IMR-90 (cell line): Measurements from ENCODE around the gene CCDC146. TPM values are rescaled to one million over a fixed set of nuclear protein-coding genes. Genes with fewer than 3 reads are reported as not detected.
A peak's percentile ranks its signal among the peaks of the same experiment; 100 is the strongest.

ENCODE experiments used
- ATAC-seq: fragments of 200-7000 bp; cut with Tn5 transposase; 2 replicates; pipeline ENCODE4 v1.9.1; 2020; ENCODE audit warnings: low read depth, mild to moderate bottlenecking, moderate library complexity
- BruUV-seq: library from RNA; stranded (reverse); fragments of 400-500 nt; replicated peaks from 2 replicates; lab custom pipeline; 2021; lab: Mats Ljungman, UMichigan
- CTCF ChIA-PET: fragments of 300-600 bp; formaldehyde crosslinking; extraction: SDS; loops from one replicate; lab custom pipeline; 2021; ENCODE audit warnings: antibody characterized with exemption; lab: Yijun Ruan, JAX
- POLR2A ChIA-PET: fragments of 300-600 bp; sonication (Branson Sonifier 250); formaldehyde crosslinking; loops from one replicate; lab custom pipeline; 2022; ENCODE audit warnings: antibody characterized with exemption; ENCODE audit not compliant: unreplicated experiment; lab: Charles Lee
- DNase-seq: peaks from one replicate; pipeline ENCODE4 v3.0.0; 2013
- H2AFZ ChIP-seq: replicated peaks from 2 replicates; pipeline ENCODE3; 2013; ENCODE audit warnings: low read length, mild to moderate bottlenecking; ENCODE audit not compliant: poor library complexity
- H2AK5ac ChIP-seq: 2 replicates; pipeline ENCODE4 v1.6.1; 2013; ENCODE audit warnings: low read depth, low read length, inconsistent platforms
- H2AK9ac ChIP-seq: replicated peaks from 2 replicates; pipeline ENCODE3; 2013; ENCODE audit warnings: mild to moderate bottlenecking, low read depth, low read length, moderate library complexity; ENCODE audit not compliant: poor library complexity
- H2BK120ac ChIP-seq: 2 replicates; pipeline ENCODE4 v1.6.1; 2013; ENCODE audit warnings: low read depth, low read length, inconsistent platforms
- H2BK15ac ChIP-seq: 3 replicates; pipeline ENCODE4 v1.6.1; 2013; ENCODE audit warnings: low read depth, low read length, inconsistent platforms
- H2BK20ac ChIP-seq: 2 replicates; pipeline ENCODE4 v1.6.1; 2013; ENCODE audit warnings: low read depth, mild to moderate bottlenecking, inconsistent platforms, low read length, moderate library complexity
- H2BK5ac ChIP-seq: 2 replicates; pipeline ENCODE4 v1.6.1; 2013; ENCODE audit warnings: mild to moderate bottlenecking, low read depth, low read length, inconsistent platforms; ENCODE audit not compliant: poor library complexity, severe bottlenecking
- H3K14ac ChIP-seq: replicated peaks from 2 replicates; pipeline ENCODE4 v1.6.1; 2013; ENCODE audit warnings: low read depth, low read length, inconsistent platforms
- H3K18ac ChIP-seq: 2 replicates; pipeline ENCODE4 v1.6.1; 2013; ENCODE audit warnings: low read depth, low read length, control low read depth
- H3K23ac ChIP-seq: 2 replicates; pipeline ENCODE4 v1.6.1; 2013; ENCODE audit warnings: low read depth, low read length, inconsistent platforms
- H3K27ac ChIP-seq: 2 replicates; pipeline ENCODE4 v1.5.1; 2013; ENCODE audit warnings: mild to moderate bottlenecking, control low read depth, low read length; ENCODE audit not compliant: insufficient read depth
- H3K27me3 ChIP-seq: 2 replicates; pipeline ENCODE4 v1.6.1; 2013; ENCODE audit warnings: low read length; ENCODE audit not compliant: control insufficient read depth, insufficient read depth
- H3K36me3 ChIP-seq: 2 replicates; pipeline ENCODE4 v1.6.1; 2013; ENCODE audit warnings: low read length, mixed read lengths; ENCODE audit not compliant: control insufficient read depth, insufficient read depth
- H3K4ac ChIP-seq: 2 replicates; pipeline ENCODE4 v1.6.1; 2013; ENCODE audit warnings: low read depth, low read length, inconsistent platforms
- H3K4me1 ChIP-seq: 2 replicates; pipeline ENCODE4 v1.6.1; 2013; ENCODE audit warnings: low read length, mixed read lengths; ENCODE audit not compliant: control insufficient read depth, insufficient read depth
- H3K4me2 ChIP-seq: 2 replicates; pipeline ENCODE4 v1.6.1; 2013; ENCODE audit warnings: low read depth, mild to moderate bottlenecking, control low read depth, low read length, moderate library complexity
- H3K4me3 ChIP-seq: 2 replicates; pipeline ENCODE4 v1.5.1; 2013; ENCODE audit warnings: low read depth, mild to moderate bottlenecking, control low read depth, low read length, moderate library complexity; ENCODE audit not compliant: insufficient read depth
- H3K56ac ChIP-seq: 2 replicates; pipeline ENCODE4 v1.6.1; 2013; ENCODE audit warnings: low read length, inconsistent platforms; ENCODE audit not compliant: insufficient read depth; ENCODE audit errors: extremely low read depth
- H3K79me1 ChIP-seq, 2 experiments: 2 replicates each; pipeline ENCODE4 v1.6.1; 2013; ENCODE audit warnings: low read length in 2 of 2, inconsistent platforms in 1 of 2, low read depth in 1 of 2
- H3K9ac ChIP-seq: 2 replicates; pipeline ENCODE4 v1.6.1; 2013; ENCODE audit warnings: low read depth, low read length, control low read depth
- H3K9me1 ChIP-seq: 2 replicates; pipeline ENCODE4 v1.6.1; 2013; ENCODE audit warnings: low read length, inconsistent platforms; ENCODE audit not compliant: insufficient read depth
- H3K9me3 ChIP-seq: 2 replicates; pipeline ENCODE4 v1.6.1; 2013; ENCODE audit warnings: low read length; ENCODE audit not compliant: control insufficient read depth, insufficient read depth
- H4K20me1 ChIP-seq: 2 replicates; pipeline ENCODE4 v1.6.1; 2013; ENCODE audit warnings: low read length, inconsistent platforms; ENCODE audit not compliant: insufficient read depth
- H4K5ac ChIP-seq: 2 replicates; pipeline ENCODE4 v1.6.1; 2013; ENCODE audit warnings: mild to moderate bottlenecking, low read depth, low read length, control low read depth
- H4K8ac ChIP-seq, 2 experiments: 2 replicates each; pipeline ENCODE4 v1.6.1; 2013; ENCODE audit warnings: low read depth in 2 of 2, low read length in 2 of 2, control low read depth in 1 of 2, inconsistent platforms in 1 of 2
- H4K91ac ChIP-seq: 2 replicates; pipeline ENCODE4 v1.6.1; 2013; ENCODE audit warnings: low read depth, low read length, inconsistent platforms; ENCODE audit not compliant: insufficient read depth
- CEBPB ChIP-seq: IDR thresholded peaks from 2 replicates; pipeline ENCODE4 v1.6.1; 2012; ENCODE audit warnings: low read depth, low read length, improper control_type of control experiment
- MAZ ChIP-seq: IDR thresholded peaks from 2 replicates; pipeline ENCODE4 v1.6.1; 2012; ENCODE audit warnings: low read depth, mild to moderate bottlenecking, low read length, improper control_type of control experiment, moderate library complexity, borderline replicate concordance
- POLR2A ChIP-seq: IDR thresholded peaks from 2 replicates; pipeline ENCODE4 v1.6.1; 2012; ENCODE audit warnings: mild to moderate bottlenecking, low read depth, low read length
- RAD21 ChIP-seq: IDR thresholded peaks from 2 replicates; pipeline ENCODE4 v1.6.1; 2012; ENCODE audit warnings: low read length, improper control_type of control experiment
- SMC3 ChIP-seq: fragments of 150-350 bp; IDR thresholded peaks from 2 replicates; pipeline ENCODE4 v1.6.1; 2016; ENCODE audit warnings: low read depth, mild to moderate bottlenecking, antibody characterized with exemption, low read length, moderate library complexity
- WGBS, 2 experiments: methylation state at CpG; one replicate each; pipeline versions ENCODE4 v1.1.5 to v1.1.7; 2013; ENCODE audit warnings: missing lambda C conversion rate in 2 of 2; ENCODE audit not compliant: insufficient read length in 1 of 2; ENCODE audit errors: extremely low coverage in 2 of 2; 5-methylcytosine and 5-hydroxymethylcytosine counted together
- dilution Hi-C: fragments of 300-500 bp; cut with HindIII; formaldehyde crosslinking; loops from one replicate; pipeline ENCODE4 v1.14.3; 2018; ENCODE audit warnings: low sequenced_read_pairs; ENCODE audit not compliant: unreplicated experiment
- in situ Hi-C: fragments of 300-500 bp; cut with MboI; formaldehyde crosslinking; loops from 3 replicates; pipeline ENCODE4 v1.14.3; 2019; ENCODE audit warnings: low sequenced_read_pairs, inconsistent platforms, mixed read lengths
- intact Hi-C: fragments of 100-400 bp; cut with micrococcal nuclease; formaldehyde crosslinking; loops from 2 replicates; pipeline ENCODE4 v1.10.0; 2022
- polyA plus RNA-seq, 3 experiments: library from polyadenylated mRNA; depleted of rRNA; stranded (reverse); fragments of >200 nt; gene quantifications; 2 replicates each; pipeline ENCODE4 v1.2.3, GENCODE V29; 2012; ENCODE audit warnings: low replicate concordance in 1 of 3
- total RNA-seq: library from RNA; depleted of rRNA; stranded (reverse); fragments of >200 nt; gene quantifications from 2 replicates; pipeline ENCODE4 v1.2.3, GENCODE V29; 2012
- TF ChIP-seq, protein P1 (sequence below): conservative IDR thresholded peaks from 2 replicates; pipeline ENCODE4 v1.5.1; 2012; ENCODE audit warnings: mild to moderate bottlenecking, low read depth, low read length, improper control_type of control experiment

Gene CCDC146
- total and polyA plus RNA-seq, 2 of the 4 experiments (the other 2 are of a cell fraction) = 0.54 to 1.7 TPM

DNA sequence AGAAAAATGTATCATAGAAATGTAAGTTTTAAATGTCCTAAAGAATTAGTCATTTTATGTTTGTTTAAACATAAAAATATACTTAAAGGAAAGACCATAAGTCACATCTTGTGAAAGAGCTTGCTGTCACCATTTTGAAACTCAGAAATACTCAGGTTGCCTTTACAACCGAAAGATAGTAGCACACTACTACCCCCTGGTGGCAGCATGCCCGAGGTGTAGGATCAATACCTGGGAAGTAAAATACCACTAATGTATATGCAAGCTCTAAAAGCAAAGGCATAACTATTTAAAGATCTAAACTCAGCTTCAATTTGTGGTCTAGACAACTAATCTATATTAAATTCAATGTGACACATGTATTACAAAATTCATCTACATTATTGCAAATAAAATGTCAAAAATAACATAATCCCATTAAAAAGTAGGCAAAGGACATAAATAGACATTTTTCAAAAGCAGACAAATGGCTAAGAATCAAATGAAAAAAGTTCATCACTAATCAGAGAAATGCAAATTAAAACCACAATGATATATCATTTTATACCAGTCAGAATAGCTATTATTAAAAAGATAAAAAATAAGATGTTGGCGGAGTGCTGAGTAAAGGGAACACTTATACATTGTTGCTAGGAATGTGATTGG is 124.9 kb downstream of the CCDC146 start:
- peak overlapping the region in 1 of 2 experiments; percentile 3; a peak in 1 of 4 replicates for H4K8ac ChIP-seq
- no peak overlapping the region for H4K5ac ChIP-seq
- no peak overlapping the region for H3K4me2 ChIP-seq
- no peak overlapping the region for H2AK5ac ChIP-seq
- in situ Hi-C loops (loop anchor here (5.0 to 10.0 kb wide), 2 partner anchors 80 to 123 kb away; partner anchors contain the start of gene CCDC146), dilution Hi-C loops (no loop called here), intact Hi-C loops (loop anchor here (1.0 kb wide), 2 partner anchors 85 to 125 kb away; partner anchors contain the start of gene CCDC146)
- H4K91ac ChIP-seq = no peak overlapping the region
- peak; percentile 83 for TF ChIP-seq RAD21
- no peak for TF ChIP-seq POLR2A
- TF ChIP-seq, protein P1, sequence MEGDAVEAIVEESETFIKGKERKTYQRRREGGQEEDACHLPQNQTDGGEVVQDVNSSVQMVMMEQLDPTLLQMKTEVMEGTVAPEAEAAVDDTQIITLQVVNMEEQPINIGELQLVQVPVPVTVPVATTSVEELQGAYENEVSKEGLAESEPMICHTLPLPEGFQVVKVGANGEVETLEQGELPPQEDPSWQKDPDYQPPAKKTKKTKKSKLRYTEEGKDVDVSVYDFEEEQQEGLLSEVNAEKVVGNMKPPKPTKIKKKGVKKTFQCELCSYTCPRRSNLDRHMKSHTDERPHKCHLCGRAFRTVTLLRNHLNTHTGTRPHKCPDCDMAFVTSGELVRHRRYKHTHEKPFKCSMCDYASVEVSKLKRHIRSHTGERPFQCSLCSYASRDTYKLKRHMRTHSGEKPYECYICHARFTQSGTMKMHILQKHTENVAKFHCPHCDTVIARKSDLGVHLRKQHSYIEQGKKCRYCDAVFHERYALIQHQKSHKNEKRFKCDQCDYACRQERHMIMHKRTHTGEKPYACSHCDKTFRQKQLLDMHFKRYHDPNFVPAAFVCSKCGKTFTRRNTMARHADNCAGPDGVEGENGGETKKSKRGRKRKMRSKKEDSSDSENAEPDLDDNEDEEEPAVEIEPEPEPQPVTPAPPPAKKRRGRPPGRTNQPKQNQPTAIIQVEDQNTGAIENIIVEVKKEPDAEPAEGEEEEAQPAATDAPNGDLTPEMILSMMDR = peak; percentile 84
- TF ChIP-seq MAZ = no peak
- TF ChIP-seq SMC3 = peak; percentile 87
- TF ChIP-seq CEBPB = peak; percentile 67
- no peak overlapping the region for H2BK120ac ChIP-seq
- no peak overlapping the region for H2AFZ ChIP-seq
- H2BK20ac ChIP-seq = no peak overlapping the region
- peak; percentile 41 for ATAC-seq
- no peak overlapping the region for H3K18ac ChIP-seq
- no peak overlapping the region for H3K4me3 ChIP-seq
- H3K36me3 ChIP-seq = no peaks in the 10 kb centered on the region
- H3K23ac ChIP-seq = no peak overlapping the region
- POLR2A ChIA-PET = no interaction called here
- CTCF ChIA-PET = interaction anchor here (0.6 to 2.1 kb wide), 12 partner anchors 9 to 125 kb away, joined by 3 to 19 read pairs (median 4); partner anchors contain the start of gene CCDC146
- no peak overlapping the region for H2BK15ac ChIP-seq
- peak overlapping the region; percentile 66 for H2BK5ac ChIP-seq
- peak; percentile 83 for DNase-seq
- H3K79me1 ChIP-seq = no peaks in the 10 kb centered on the region
- H3K27ac ChIP-seq = no peak overlapping the region
- BruUV-seq = no TSS peak
- H3K27me3 ChIP-seq = no peaks in the 10 kb centered on the region
- no peak overlapping the region for H3K56ac ChIP-seq
- no peak overlapping the region; the same call in 1 of the 2 replicates for H3K4ac ChIP-seq
- no peak overlapping the region for H3K9ac ChIP-seq
- no peaks in the 10 kb centered on the region for H3K9me3 ChIP-seq
- H4K20me1 ChIP-seq = no peaks in the 10 kb centered on the region
- H2AK9ac ChIP-seq = no peak overlapping the region
- no peak overlapping the region for H3K14ac ChIP-seq
- peaks cover 21% of the 10 kb centered on the region for H3K4me1 ChIP-seq
- peaks cover 11% of the 10 kb centered on the region for H3K9me1 ChIP-seq
- no CpG with 5 or more reads among the region's 3 CpGs for whole genome bisulfite sequencing, 2 experiments
